Activated naive CD4-positive, alpha-beta T cell treated with Interleukin-2 at 50 U/mL for 16 hours (primary cell): ENCODE measurements around the gene DNASE1L2.
"Not testable (repeated sequence)": the region's sequence is repeated elsewhere in the genome, so short reads cannot be mapped to it uniquely, and the experiment has no call there.

Experiments used
- DNase-seq: peaks from one replicate; pipeline ENCODE4 v3.0.0-alpha.2; 2020

Gene DNASE1L2

GRCh38 chr16:2242598-2242997 lies 6.4 kb downstream of the DNASE1L2 start:
- DNase-seq, result no peak

GRCh38 chr16:2243031-2243528 lies 6.8 kb downstream of the DNASE1L2 start:
- DNase-seq, result no peak

- DNase-seq, result no peak
These were observed 7.5 kb downstream of the DNASE1L2 start for GRCh38 chr16:2243781-2244180.

- DNase-seq, result no peak
These were observed 8.1 kb downstream of the DNASE1L2 start for GRCh38 chr16:2244301-2244700.

- DNase-seq, result no peak
These were observed 8.9 kb downstream of the DNASE1L2 start for GRCh38 chr16:2244926-2245795.

GRCh38 chr16:2246301-2246885 lies 10.1 kb downstream of the DNASE1L2 start:
- DNase-seq, result no peak

GRCh38 chr16:2250652-2251295 lies 14.5 kb downstream of the DNASE1L2 start:
- peak; percentile 63 for DNase-seq

- DNase-seq, result peak; percentile 82
These were observed 15.3 kb downstream of the DNASE1L2 start, which contains the start of gene ECI1 for GRCh38 chr16:2251296-2252111. Gene ECI1, minus strand, starts transcription at chr16:2251587. Its CDS starts 21 bp downstream, at chr16:2251566.

- DNase-seq, result no peak
These were observed 16.5 kb downstream of the DNASE1L2 start for GRCh38 chr16:2252806-2253148.

- DNase-seq, result no peak
These were observed 17.0 kb downstream of the DNASE1L2 start for GRCh38 chr16:2253293-2253692.

GRCh38 chr16:2256531-2257140 lies 20.4 kb downstream of the DNASE1L2 start:
- DNase-seq, result no peak

GRCh38 chr16:2257726-2258125 lies 21.5 kb downstream of the DNASE1L2 start:
- DNase-seq, result no peak

- not testable (repeated sequence) for DNase-seq
These were observed 22.3 kb downstream of the DNASE1L2 start for GRCh38 chr16:2258530-2258929.

- no peak for DNase-seq
These were observed 24.0 kb downstream of the DNASE1L2 start for GRCh38 chr16:2260250-2260649.

GRCh38 chr16:2263026-2263425 lies 26.8 kb downstream of the DNASE1L2 start:
- DNase-seq, result not testable (repeated sequence)

GRCh38 chr16:2266887-2267286 lies 30.6 kb downstream of the DNASE1L2 start:
- DNase-seq, result peak; percentile 36

- DNase-seq, result not testable (repeated sequence)
These were observed 31.3 kb downstream of the DNASE1L2 start for GRCh38 chr16:2267505-2267912.

- DNase-seq, result peak; percentile 96
These were observed 31.8 kb downstream of the DNASE1L2 start, which contains the start of gene RNPS1 for GRCh38 chr16:2267913-2268666. Gene RNPS1, minus strand, starts transcription at chr16:2268126. Its CDS starts 3,483 bp downstream, at chr16:2264643.

GRCh38 chr16:2270070-2270462 lies 33.8 kb downstream of the DNASE1L2 start:
- DNase-seq, result no peak

- DNase-seq, result no peak
These were observed 34.6 kb downstream of the DNASE1L2 start for GRCh38 chr16:2270588-2271470.
